Panc1 (cell line): Measurements from ENCODE around the gene TRABD2B.

Experiments
- CTCF ChIP-seq: fragments of 450-650 bp; IDR thresholded peaks from 2 replicates; pipeline ENCODE4 v1.5.1; 2017; ENCODE audit warnings: mild to moderate bottlenecking
- POLR2AphosphoS5 ChIP-seq: IDR thresholded peaks from 2 replicates; pipeline ENCODE4 v1.6.1; 2012; ENCODE audit warnings: mild to moderate bottlenecking, low read depth, low read length, moderate library complexity
- REST ChIP-seq, 2 experiments: IDR thresholded peaks; 2 replicates each; pipeline ENCODE4 v1.6.1; 2011 to 2012; ENCODE audit warnings: low read depth in 2 of 2, control low read depth in 1 of 2, low read length in 1 of 2, mild to moderate bottlenecking in 1 of 2, moderate library complexity in 1 of 2; ENCODE audit not compliant: insufficient read depth in 1 of 2
- SIN3A ChIP-seq: IDR thresholded peaks from 2 replicates; pipeline ENCODE4 v1.6.1; 2012; ENCODE audit warnings: low read depth, mild to moderate bottlenecking, low read length, moderate library complexity, borderline replicate concordance; ENCODE audit not compliant: insufficient read depth
- TCF7L2 ChIP-seq: IDR thresholded peaks from 2 replicates; pipeline ENCODE4 v1.6.1; 2011; ENCODE audit warnings: mild to moderate bottlenecking, low read depth, low read length, inconsistent platforms

- no peak for TF ChIP-seq CTCF
- TF ChIP-seq POLR2AphosphoS5: no peak
- TF ChIP-seq SIN3A: no peak
- no peak for TF ChIP-seq REST (IDR thresholded peaks at IDR 0.05; ENCODE audit: insufficient read depth in 1 of 2, low read depth in 2 of 2, low read length in 1 of 2)
- TF ChIP-seq TCF7L2: no peak
These were observed 237.1 kb downstream of the TRABD2B start for GRCh38 chr1:47759936-47760629.
